Measurements from ENCODE around the gene CELA2B. TPM values are rescaled to one million over a fixed set of nuclear protein-coding genes. Genes with fewer than 3 reads are reported as not detected.

CELA2B gene
- total RNA-seq, 1 experiment from 2014 or later: not detected

- H3K27me3 Mint-ChIP-seq (ENCODE audit: low read depth): peaks cover 4% of the 10 kb centered on the region; the same call in 1 of the 2 replicates
- H3K4me1 Mint-ChIP-seq: no peaks in the 10 kb centered on the region
- H3K9me3 Mint-ChIP-seq: no peaks in the 10 kb centered on the region
- no peak overlapping the region for H3K27ac Mint-ChIP-seq
- TF ChIP-seq EMX1 (CRISPR knock-in tag; IDR thresholded peaks at IDR 0.05) (no peak), SMAD4 (CRISPR knock-in tag; IDR thresholded peaks at IDR 0.05) (no peak), NFYB (CRISPR knock-in tag; conservative IDR thresholded peaks at IDR 0.05; ENCODE audit: low read depth) (no peak), CBFB (CRISPR knock-in tag; IDR thresholded peaks at IDR 0.05; ENCODE audit: low read depth) (no peak), ZBTB43 (CRISPR knock-in tag; IDR thresholded peaks at IDR 0.05) (no peak), ZNF671 (CRISPR knock-in tag; IDR thresholded peaks at IDR 0.05) (no peak), HMGXB4 (CRISPR knock-in tag; IDR thresholded peaks at IDR 0.05) (no peak), PREB (CRISPR knock-in tag; IDR thresholded peaks at IDR 0.05; ENCODE audit: borderline replicate concordance) (no peak)
- DNase-seq (ENCODE audit: low spot score) (no peak), ATAC-seq (no peak)
- CTCF ChIA-PET: no interaction called here
- H3K4me3 Mint-ChIP-seq: no peak overlapping the region
- POLR2A ChIA-PET: no interaction called here
- H3K36me3 Mint-ChIP-seq: no peaks in the 10 kb centered on the region
Observed at GRCh38 chr1:15476927-15477326, 1.0 kb downstream of the CELA2B start.

- Mint-ChIP-seq H3K27ac (no peak overlapping the region), H3K27me3 (ENCODE audit: low read depth) (peaks cover under 1% of the 10 kb centered on the region; the same call in 1 of the 2 replicates), H3K9me3 (no peaks in the 10 kb centered on the region), H3K36me3 (no peaks in the 10 kb centered on the region), H3K4me1 (no peaks in the 10 kb centered on the region), H3K4me3 (no peak overlapping the region)
- DNase-seq (ENCODE audit: low spot score): no peak
- ChIA-PET CTCF (interaction anchor here (0.7 kb wide), 1 partner anchor 336 kb away, joined by 3 read pairs; no protein-coding TSS in a partner anchor), POLR2A (no interaction called here)
- TF ChIP-seq ZMAT4 (CRISPR knock-in tag; IDR thresholded peaks at IDR 0.05) (no peak), NR2C2 (CRISPR knock-in tag; IDR thresholded peaks at IDR 0.05) (no peak), ERG (CRISPR knock-in tag; IDR thresholded peaks at IDR 0.05) (no peak), NR1H2 (CRISPR knock-in tag; IDR thresholded peaks at IDR 0.05) (no peak), ZNF396 (CRISPR knock-in tag; IDR thresholded peaks at IDR 0.05; ENCODE audit: borderline replicate concordance) (no peak), ZNF121 (CRISPR knock-in tag; IDR thresholded peaks at IDR 0.05) (no peak), MLX (CRISPR knock-in tag; IDR thresholded peaks at IDR 0.05) (no peak), NFYB (CRISPR knock-in tag; conservative IDR thresholded peaks at IDR 0.05; ENCODE audit: low read depth) (no peak), TCF7 (CRISPR knock-in tag; IDR thresholded peaks at IDR 0.05; ENCODE audit: low read depth) (no peak), ZNF317 (CRISPR knock-in tag; IDR thresholded peaks at IDR 0.05; ENCODE audit: borderline replicate concordance, low read depth) (no peak), ZNF512 (CRISPR knock-in tag; IDR thresholded peaks at IDR 0.05; ENCODE audit: borderline replicate concordance) (no peak), CREB1 (CRISPR knock-in tag; IDR thresholded peaks at IDR 0.05) (no peak)
- ATAC-seq: no peak
Observed at GRCh38 chr1:15477646-15478212, 1.8 kb downstream of the CELA2B start.

Measured in WTC11 (cell line).